Measurements from ENCODE around the gene CCDC70.

CCDC70 gene

DNA sequence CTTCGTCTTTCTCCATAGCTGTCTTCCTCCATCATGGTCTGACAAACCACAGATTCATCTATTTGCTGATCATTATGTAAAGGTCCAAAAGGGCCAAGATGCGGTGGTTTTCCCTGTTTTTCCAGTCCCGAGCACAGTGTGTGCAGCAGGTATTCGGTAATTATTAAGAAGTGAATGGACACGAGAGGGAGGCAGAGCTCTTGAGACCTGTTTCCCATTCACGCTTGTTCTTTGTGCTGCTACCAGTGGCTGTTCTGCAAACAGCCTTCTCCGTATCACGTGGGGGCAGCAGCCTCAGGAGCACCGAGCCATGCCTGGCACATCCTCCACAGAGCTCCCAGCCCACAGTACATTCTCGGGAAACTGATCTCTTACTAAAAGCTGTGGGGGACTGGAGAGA is 50.3 kb downstream of the CCDC70 start:
- no peak for DNase-seq

DNA sequence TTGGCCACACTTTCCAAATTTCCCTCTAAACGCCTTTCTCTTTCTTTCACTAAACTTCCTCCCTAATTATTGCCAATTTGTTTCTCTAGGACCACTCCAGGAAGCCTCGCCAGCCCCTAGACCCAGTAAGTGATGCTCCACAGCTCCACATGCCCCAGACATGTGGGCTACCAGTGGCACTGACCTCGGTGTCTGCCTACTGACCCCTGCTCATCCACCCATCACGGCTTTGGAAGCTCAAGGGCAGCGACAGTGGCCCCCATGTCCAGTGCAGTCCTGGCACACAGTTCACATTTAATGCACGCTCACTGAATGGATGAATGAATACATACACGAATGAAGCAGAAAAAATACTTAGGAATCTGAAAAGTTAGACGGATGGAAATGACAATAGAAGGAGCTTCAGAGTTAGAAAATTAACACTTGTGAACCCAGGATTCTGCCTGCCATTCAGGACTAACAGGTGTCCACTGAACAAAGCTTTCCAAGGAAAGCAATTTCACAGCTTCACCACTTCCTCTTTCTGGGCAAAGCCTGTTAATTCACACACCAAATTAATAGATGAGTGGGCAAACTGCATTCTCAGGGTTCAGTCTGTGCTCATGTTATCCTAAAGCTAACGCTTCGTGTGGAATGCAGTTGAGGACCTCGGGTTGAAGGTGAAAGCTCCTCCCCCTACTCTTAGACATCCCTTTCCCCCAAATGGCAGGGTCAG is 50.9 kb downstream of the CCDC70 start:
- DNase-seq: no peak

DNA sequence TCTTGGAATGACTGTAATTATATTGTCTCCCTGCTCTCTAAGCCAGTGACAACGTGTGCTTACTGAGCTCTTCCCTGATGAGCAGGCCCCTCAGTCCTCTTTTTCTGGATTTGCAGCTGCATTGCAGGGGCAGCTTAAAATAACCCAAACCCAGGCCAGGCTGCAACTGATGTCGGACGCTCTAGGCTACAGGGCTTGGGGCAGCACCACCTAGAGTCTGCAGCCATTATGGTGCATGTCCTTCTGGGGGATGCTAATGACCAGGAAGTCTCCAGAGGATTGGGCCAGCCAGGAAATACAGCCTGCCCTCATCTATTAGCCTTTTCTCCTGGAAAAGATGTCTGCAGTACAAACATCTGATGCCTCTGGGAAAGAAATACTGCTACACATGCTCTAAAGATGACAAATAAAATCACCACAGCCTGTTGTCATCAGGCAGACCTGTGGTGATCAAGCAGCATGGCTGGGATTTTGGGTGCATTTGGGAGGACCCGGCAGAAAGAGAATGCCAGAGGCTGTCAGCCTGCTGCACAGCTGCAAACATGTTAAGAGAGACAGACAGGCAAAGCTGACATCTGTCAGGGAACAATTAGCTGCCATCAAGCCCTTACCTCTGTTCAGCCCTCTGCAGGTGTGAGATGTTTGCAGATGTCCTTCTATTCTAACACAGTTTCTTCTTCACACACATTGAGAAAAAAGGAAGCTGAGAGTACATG is 51.8 kb downstream of the CCDC70 start:
- DNase-seq: no peak

DNA sequence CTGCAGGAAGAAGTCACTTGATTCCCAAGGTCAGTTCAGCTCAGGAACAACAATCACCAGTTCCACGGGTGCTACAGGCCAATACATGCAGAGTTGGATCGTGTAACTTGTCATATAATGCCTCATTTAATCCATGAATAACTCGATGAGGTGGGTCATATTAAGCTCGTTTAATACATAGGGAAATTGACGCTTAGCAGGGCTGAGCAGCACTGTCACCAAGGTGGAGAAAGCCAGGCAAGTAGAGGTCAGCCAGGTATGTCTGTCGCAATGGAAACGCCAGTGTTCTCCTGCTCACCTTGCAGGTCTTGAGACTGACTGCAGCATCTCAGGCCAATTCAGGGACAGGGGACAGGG is 52.3 kb downstream of the CCDC70 start:
- DNase-seq: no peak
